ENCODE data around the gene C17orf50.
A peak's percentile ranks its signal among the peaks of the same experiment; 100 is the strongest.

Gene C17orf50

DNA sequence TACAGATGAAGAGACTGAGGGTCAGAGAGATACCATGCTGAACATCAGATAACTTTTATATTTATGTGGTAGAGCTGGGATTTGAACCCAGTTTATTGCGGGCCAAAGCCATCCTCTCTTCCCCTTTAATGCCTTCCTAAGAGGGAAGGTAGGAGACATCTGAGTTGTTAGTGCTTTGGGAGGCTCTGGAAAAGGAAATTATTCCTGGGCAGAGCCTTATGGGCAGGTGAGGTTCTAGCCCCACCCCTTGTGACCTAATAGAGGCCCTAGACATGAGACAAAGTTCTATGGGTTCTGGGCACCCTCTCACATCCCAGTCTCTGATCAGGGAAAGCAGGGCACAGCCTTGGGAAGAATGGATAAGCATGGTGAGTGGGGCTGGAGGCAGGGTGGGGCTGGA, at the start of gene C17orf50:
C17orf50 (plus strand) TSS at position 301 of the 400 bp plus-strand sequence; CDS start at position 356, 55 bp downstream.
- no peak for DNase-seq

DNA sequence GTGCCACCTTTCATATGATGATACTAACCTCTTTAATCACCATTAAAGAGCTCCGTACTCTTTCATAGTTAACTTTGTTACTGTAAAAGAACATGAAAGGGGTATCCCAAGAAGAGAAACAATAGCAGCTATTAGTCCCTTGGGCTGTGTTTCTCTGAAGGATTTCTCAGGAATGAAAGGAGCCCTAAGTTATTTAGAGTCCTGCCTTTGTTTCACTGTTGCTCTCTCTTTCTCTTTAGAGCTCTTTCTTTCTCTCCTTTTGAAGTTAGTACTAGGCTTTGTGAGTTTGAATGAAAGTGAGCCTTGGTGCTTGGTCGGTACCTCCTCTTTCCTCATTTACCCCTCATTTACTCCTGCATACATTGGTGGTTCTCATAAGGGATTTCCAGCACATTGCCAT, 49.7 kb upstream of the C17orf50 start:
- DNase-seq, result no peak

- no peak for DNase-seq
Measured at GRCh38 chr17:35713069-35713728, 47.5 kb upstream of the C17orf50 start.

- no peak for DNase-seq
Measured at GRCh38 chr17:35714988-35715387, 45.7 kb upstream of the C17orf50 start.

DNA sequence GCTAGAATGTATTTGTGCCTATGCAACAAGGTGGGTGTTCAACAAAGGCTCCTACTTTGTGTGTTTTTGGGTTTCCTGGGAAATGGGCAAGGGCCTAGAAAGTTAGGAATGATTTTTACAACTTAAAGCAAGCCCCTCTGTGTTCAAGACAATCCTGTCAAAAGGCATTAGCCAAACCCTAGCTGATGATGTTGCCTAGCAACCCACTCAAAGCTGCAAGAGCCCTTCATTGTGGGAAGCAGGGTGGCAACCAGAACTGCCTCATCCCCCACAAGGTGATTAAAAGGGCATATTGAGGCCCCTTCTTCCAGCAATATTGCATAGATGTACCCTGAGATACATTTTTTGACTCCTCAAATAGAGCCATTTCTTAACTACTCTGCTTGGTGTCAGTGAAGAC, 45.3 kb upstream of the C17orf50 start:
- DNase-seq, result no peak

DNA sequence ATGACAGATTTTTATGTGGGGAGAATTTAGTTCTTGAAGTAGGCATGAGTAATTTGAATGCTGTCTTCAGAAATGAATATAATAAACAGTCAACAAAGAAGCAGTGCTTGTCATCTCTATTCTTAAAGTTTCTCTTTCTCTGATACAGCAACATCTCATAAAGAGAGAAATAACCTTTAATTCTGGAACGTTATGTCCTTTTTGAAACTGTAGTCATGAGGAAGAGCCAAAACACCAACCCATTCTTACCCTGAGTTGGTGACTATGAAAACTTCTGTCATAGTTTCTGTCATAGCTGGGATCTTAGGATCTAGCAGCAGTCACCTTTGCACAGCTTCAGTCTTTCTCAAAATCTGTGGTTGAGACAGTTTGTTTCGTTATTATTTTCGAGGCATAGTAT, 44.5 kb upstream of the C17orf50 start:
- DNase-seq, result no peak

GRCh38 chr17:35716897-35717465, 43.7 kb upstream of the C17orf50 start:
- no peak for DNase-seq

DNA sequence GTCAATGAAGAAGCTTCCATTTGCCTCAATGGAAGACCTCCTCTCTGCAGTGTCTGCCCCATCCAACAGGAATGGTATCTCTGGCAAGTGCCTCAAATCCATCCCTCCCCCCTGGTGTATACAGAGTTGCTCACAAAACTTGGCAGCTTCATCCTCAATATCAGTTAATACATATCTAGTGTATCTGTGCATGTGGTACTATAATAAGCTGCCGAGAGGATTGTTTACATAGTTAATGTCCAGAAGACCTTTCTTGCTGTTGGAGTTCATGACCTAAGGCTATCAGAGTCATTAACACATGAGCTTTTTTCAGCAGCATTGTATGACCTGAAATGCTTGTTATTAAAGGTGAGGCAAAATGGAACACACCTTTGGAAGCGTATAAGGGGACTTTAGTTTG, 43.2 kb upstream of the C17orf50 start:
- DNase-seq, result no peak

DNA sequence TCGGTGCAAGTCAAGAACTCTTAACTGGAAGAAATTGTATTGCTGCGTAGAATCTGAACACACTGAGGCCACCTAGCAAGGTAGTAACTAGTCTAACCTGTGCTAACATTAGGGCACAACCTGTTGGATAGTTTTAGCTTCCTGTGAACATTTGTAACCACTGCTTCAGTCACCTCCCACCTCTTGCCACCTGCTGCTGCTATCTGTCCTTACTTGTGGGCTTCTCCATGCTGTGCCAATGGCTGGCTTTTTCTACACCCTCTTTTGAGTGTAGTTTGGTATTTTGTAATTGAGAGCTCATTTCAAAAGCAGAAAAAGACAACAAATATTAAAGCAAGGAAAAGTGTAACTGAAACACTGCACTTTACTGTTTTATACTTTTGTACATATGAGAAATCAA, 37.0 kb upstream of the C17orf50 start:
- no peak for DNase-seq

GRCh38 chr17:35725058-35725457, 35.6 kb upstream of the C17orf50 start:
- DNase-seq, result no peak

DNA sequence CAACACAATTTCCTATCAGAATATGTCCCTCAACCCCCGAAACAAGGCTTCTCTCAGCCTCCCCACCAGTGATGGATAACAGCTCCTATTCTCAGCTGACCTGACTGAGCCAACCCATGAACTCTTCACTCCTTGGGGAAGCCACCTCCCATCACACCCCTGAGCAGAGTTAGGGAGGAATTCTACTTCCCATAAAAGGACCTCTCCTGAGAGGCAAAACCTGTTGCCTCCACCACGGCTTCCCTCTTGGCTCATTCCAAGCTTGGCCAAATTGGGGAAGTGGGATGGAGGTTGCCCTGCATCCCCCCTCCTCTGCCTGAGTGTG, 34.9 kb upstream of the C17orf50 start:
- no peak for DNase-seq

GRCh38 chr17:35726127-35726952, 34.3 kb upstream of the C17orf50 start:
- DNase-seq, result no peak

GRCh38 chr17:35726953-35727460, 33.7 kb upstream of the C17orf50 start:
- no peak for DNase-seq

DNA sequence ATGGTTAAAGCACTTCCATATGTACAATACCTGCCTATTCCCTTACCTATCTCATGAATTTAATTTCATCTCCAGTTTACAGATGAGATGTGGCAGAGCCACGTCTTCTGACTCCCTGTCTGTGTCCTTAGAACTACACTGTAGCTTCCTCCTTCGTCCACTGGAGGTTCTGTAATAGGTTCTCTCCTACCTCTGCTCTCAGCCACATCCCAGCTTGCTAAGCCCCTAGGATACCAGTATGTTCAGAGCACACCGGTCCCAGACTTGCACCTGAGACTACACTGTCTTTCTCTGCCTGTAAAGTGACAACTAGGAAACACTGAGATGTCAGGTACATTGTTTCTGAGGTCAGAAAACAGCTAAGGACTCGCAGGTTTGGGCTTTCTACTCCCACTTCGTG, 33.1 kb upstream of the C17orf50 start:
- no peak for DNase-seq

- DNase-seq, result no peak
Measured at GRCh38 chr17:35728551-35728950, 32.1 kb upstream of the C17orf50 start.

DNA sequence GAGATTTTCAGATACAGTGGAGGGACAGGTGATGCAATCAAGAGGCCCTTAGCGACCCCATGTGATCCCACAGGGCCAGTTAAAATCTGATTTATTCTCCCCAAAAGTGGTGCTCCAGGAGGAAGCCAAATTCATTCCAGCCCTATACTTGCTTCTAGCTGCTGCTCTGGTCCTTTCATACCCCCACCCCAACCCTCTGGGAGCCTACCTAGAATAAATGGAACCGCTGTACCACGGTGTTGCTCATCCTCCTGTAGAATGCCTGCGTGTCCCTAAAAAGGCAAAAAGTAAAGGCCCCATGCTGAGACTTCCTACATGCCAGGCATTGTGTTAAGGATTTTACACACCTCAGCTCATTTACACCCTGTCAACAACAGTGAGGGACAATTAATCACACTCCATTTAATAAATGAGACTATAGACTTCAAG, 31.3 kb upstream of the C17orf50 start:
- no peak for DNase-seq

GRCh38 chr17:35730400-35731005, 30.2 kb upstream of the C17orf50 start:
- no peak for DNase-seq

- DNase-seq, result peak; percentile 18
Measured at GRCh38 chr17:35731239-35731916, 29.3 kb upstream of the C17orf50 start, which contains the start of gene RASL10B. Gene RASL10B, plus strand, starts transcription at chr17:35731639. Its CDS starts 3,546 bp downstream, at chr17:35735185.

DNA sequence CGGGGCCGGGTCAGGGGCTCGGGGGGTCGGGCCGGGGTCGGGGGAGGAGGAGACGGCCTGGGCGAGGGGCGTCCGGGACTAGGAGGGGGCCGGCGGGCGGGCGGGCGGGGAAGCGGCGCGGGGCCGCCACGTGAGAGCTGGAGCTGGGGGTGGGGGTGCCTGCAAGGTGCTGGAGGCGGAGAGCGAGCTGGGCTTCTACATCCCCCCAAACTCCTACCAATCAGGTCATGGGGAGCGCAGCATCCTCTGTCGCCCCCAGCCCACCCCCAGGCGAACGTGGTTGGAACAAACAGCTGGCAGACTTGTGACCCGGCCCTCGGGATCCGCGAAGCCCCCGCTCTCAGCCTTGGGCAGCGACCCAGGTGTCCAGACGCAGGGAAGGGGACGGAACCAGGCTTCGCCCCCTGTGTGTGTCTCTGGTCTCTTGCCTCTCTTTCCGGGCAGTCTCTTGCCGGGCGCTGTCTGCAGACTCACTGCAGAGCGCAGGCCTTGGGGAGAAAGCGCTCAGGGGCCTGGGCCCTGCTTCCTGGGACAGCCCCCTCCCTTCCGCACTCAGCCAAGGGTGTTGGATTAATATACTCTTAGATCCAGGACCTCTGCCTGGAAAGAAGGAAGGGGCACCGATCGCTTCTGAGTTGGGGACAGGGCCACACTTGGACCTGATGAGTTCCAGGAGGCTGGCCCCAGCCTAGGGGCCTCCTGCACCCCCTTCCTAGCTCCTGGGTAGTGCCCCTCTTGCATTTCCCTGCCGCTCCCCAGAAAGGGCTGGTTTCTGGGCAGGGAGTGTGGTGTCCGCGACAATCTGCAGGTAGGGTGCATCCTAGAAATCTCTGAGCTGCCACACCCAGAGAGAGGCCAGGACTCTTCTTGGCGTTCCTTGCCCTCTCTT, 28.5 kb upstream of the C17orf50 start:
- DNase-seq, result no peak

- DNase-seq, result no peak
Measured at GRCh38 chr17:35732806-35733136, 27.9 kb upstream of the C17orf50 start.

- DNase-seq, result no peak
Measured at GRCh38 chr17:35733366-35733765, 27.3 kb upstream of the C17orf50 start.

GRCh38 chr17:35734396-35734795, 26.3 kb upstream of the C17orf50 start:
- DNase-seq, result no peak
